ENCODE results near the gene MPO. TPM values are rescaled to one million over a fixed set of nuclear protein-coding genes. Genes with fewer than 3 reads are reported as not detected.

The MPO gene
- total RNA-seq, 1 experiment from 2014 or later = not detected

DNA sequence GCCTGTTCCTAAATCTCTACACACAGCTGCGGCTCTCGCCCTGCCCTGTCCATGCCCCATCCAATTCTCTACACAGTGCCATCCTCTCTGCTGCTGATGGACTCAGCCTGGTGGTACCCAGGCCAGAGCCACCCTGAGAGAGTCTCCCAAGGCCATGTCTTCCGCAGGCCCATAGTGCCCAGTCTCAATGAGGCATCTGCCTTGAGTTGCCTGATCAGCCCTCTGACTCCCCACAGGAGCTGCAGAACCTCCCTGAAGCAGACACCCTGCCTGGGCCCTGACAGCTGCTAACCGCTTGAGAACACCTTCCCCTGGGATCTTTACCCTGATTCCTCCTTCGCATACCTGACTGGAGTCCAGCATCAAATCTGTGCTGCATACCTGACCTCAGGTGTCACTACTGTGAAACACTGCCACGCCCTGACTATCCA is 34.6 kb upstream of the MPO start:
- ChIA-PET CTCF (interaction anchor here (1.3 to 7.6 kb wide), 3 partner anchors 11 to 133 kb away, joined by 3 to 124 read pairs (median 4); partner anchors contain the start of gene SUPT4H1), POLR2A (interaction anchor here (1.4 kb wide), 1 partner anchor 316 kb away, joined by 3 read pairs; no protein-coding TSS in a partner anchor), RAD21 (ENCODE audit: low non-redundant PET in 1 of 2, low total read pairs in 2 of 2, uncharacterized antibody in 2 of 2, unreplicated experiment in 2 of 2) (no interaction called here)
- Histone ChIP-seq H2AFZ (ENCODE audit: low read depth, low read length, poor library complexity, severe bottlenecking) (no peak overlapping the region), H3K9me2 (ENCODE audit: insufficient read depth) (no peaks in the 10 kb centered on the region), H3K4me3 (replicated peaks in 1 of 2; ENCODE audit: low read depth in 1 of 2, low read length in 2 of 2) (no peak overlapping the region), H3K27me3 (ENCODE audit: insufficient read depth, low read length) (no peaks in the 10 kb centered on the region), H3K4me2 (ENCODE audit: low read length) (peak overlapping the region; percentile 31), H3K27ac (ENCODE audit: low read depth, low read length) (no peak overlapping the region), H3K9me3 (ENCODE audit: control insufficient read depth in 1 of 2, insufficient read depth in 1 of 2, low read depth in 1 of 2, low read length in 2 of 2) (no peaks in the 10 kb centered on the region), H3K79me2 (ENCODE audit: insufficient read depth, low read length) (no peaks in the 10 kb centered on the region), H3K36me3 (ENCODE audit: control insufficient read depth in 1 of 2, insufficient read depth in 2 of 2, low read length in 2 of 2) (no peaks in the 10 kb centered on the region), H4K20me1 (ENCODE audit: insufficient read depth) (no peaks in the 10 kb centered on the region), H3K4me1 (ENCODE audit: control insufficient read depth in 1 of 2, insufficient read depth in 2 of 2, low read length in 2 of 2) (peaks cover 8 to 13% of the 10 kb centered on the region in 2 experiments; a peak in 3 of 4 replicates), H3K9ac (ENCODE audit: low read length) (no peak overlapping the region)
- DNase-seq (ENCODE audit: low read depth, low spot score) (no peak), ATAC-seq (no peak)
- BruUV-seq (replicated peaks) = no TSS peak
- intact Hi-C loops (cut with micrococcal nuclease) = loop anchor here (5.0 to 10.0 kb wide), 2 partner anchors 202 to 690 kb away; no protein-coding TSS in a partner anchor
- TF ChIP-seq, protein P1, sequence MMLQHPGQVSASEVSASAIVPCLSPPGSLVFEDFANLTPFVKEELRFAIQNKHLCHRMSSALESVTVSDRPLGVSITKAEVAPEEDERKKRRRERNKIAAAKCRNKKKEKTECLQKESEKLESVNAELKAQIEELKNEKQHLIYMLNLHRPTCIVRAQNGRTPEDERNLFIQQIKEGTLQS (IDR thresholded peaks at IDR 0.05) = no peak
- TF ChIP-seq POLR2AphosphoS5 (IDR thresholded peaks at IDR 0.05; ENCODE audit: low read depth, low read length) = no peak
- no peak for TF ChIP-seq SRF (IDR thresholded peaks at IDR 0.05; ENCODE audit: low read depth)
- TF ChIP-seq FOSL1 (IDR thresholded peaks at IDR 0.05; ENCODE audit: low read depth) = no peak
- no peak for TF ChIP-seq YY1 (IDR thresholded peaks at IDR 0.05; ENCODE audit: extremely low read depth, insufficient replicate concordance, low read depth, low read length)
- no peak for TF ChIP-seq CEBPB (IDR thresholded peaks at IDR 0.05; ENCODE audit: low read depth)
- TF ChIP-seq TCF7L2 (IDR thresholded peaks at IDR 0.05; ENCODE audit: borderline replicate concordance, extremely low read depth, insufficient read depth, insufficient read length) = no peak

DNA sequence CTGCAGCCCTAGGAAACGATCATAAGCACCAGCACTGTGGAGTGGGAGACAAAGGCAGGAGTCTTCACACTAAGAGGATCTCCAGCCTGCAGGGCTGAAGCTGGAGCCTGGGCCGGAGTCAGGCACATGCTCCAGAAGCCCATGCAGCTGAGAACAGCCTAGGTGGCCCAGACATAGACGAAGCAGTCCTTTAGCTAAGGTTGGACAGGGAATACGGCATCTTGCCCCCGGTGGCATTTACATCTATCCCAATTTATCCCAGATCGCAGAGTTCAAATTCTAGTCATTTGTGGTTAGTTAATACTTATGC is 33.9 kb upstream of the MPO start:
- Histone ChIP-seq H3K9me2 (ENCODE audit: insufficient read depth) (no peaks in the 10 kb centered on the region), H3K4me1 (ENCODE audit: control insufficient read depth in 1 of 2, insufficient read depth in 2 of 2, low read length in 2 of 2) (peaks cover 8 to 13% of the 10 kb centered on the region in 2 experiments; a peak in 3 of 4 replicates), H3K4me3 (replicated peaks in 1 of 2; ENCODE audit: low read depth in 1 of 2, low read length in 2 of 2) (no peak overlapping the region), H3K4me2 (ENCODE audit: low read length) (no peak overlapping the region), H3K27me3 (ENCODE audit: insufficient read depth, low read length) (no peaks in the 10 kb centered on the region), H3K27ac (ENCODE audit: low read depth, low read length) (no peak overlapping the region), H3K9me3 (ENCODE audit: control insufficient read depth in 1 of 2, insufficient read depth in 1 of 2, low read depth in 1 of 2, low read length in 2 of 2) (no peaks in the 10 kb centered on the region), H4K20me1 (ENCODE audit: insufficient read depth) (no peaks in the 10 kb centered on the region), H3K36me3 (ENCODE audit: control insufficient read depth in 1 of 2, insufficient read depth in 2 of 2, low read length in 2 of 2) (no peaks in the 10 kb centered on the region), H2AFZ (ENCODE audit: low read depth, low read length, poor library complexity, severe bottlenecking) (no peak overlapping the region), H3K79me2 (ENCODE audit: insufficient read depth, low read length) (no peaks in the 10 kb centered on the region), H3K9ac (ENCODE audit: low read length) (no peak overlapping the region)
- ChIA-PET RAD21 (ENCODE audit: low non-redundant PET in 1 of 2, low total read pairs in 2 of 2, uncharacterized antibody in 2 of 2, unreplicated experiment in 2 of 2) (no interaction called here), POLR2A (interaction anchor here (0.5 kb wide), 1 partner anchor 135 kb away, joined by 3 read pairs; no protein-coding TSS in a partner anchor), CTCF (interaction anchor here (1.5 to 7.6 kb wide), 2 partner anchors 10 to 133 kb away, joined by 3 to 124 read pairs; no protein-coding TSS in a partner anchor)
- ATAC-seq = no peak
- DNase-seq (ENCODE audit: low read depth, low spot score) = no peak
- no TSS peak for BruUV-seq (replicated peaks)
- intact Hi-C loops (cut with micrococcal nuclease) = loop anchor here (5.0 to 10.0 kb wide), 2 partner anchors 203 to 690 kb away; no protein-coding TSS in a partner anchor
- TF ChIP-seq SP1 (IDR thresholded peaks at IDR 0.05; ENCODE audit: low read depth) = no peak
- TF ChIP-seq EZH2phosphoT487 (IDR thresholded peaks at IDR 0.05; ENCODE audit: borderline replicate concordance) = no peak
- TF ChIP-seq POLR2AphosphoS5 (IDR thresholded peaks at IDR 0.05; ENCODE audit: low read depth, low read length) = no peak
- TF ChIP-seq, protein P2, sequence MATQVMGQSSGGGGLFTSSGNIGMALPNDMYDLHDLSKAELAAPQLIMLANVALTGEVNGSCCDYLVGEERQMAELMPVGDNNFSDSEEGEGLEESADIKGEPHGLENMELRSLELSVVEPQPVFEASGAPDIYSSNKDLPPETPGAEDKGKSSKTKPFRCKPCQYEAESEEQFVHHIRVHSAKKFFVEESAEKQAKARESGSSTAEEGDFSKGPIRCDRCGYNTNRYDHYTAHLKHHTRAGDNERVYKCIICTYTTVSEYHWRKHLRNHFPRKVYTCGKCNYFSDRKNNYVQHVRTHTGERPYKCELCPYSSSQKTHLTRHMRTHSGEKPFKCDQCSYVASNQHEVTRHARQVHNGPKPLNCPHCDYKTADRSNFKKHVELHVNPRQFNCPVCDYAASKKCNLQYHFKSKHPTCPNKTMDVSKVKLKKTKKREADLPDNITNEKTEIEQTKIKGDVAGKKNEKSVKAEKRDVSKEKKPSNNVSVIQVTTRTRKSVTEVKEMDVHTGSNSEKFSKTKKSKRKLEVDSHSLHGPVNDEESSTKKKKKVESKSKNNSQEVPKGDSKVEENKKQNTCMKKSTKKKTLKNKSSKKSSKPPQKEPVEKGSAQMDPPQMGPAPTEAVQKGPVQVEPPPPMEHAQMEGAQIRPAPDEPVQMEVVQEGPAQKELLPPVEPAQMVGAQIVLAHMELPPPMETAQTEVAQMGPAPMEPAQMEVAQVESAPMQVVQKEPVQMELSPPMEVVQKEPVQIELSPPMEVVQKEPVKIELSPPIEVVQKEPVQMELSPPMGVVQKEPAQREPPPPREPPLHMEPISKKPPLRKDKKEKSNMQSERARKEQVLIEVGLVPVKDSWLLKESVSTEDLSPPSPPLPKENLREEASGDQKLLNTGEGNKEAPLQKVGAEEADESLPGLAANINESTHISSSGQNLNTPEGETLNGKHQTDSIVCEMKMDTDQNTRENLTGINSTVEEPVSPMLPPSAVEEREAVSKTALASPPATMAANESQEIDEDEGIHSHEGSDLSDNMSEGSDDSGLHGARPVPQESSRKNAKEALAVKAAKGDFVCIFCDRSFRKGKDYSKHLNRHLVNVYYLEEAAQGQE (IDR thresholded peaks at IDR 0.05; ENCODE audit: low read depth) = no peak
- TF ChIP-seq, protein P1 (IDR thresholded peaks at IDR 0.05) = no peak
- no peak for TF ChIP-seq ZFX (IDR thresholded peaks at IDR 0.05)
- TF ChIP-seq, protein P3, sequence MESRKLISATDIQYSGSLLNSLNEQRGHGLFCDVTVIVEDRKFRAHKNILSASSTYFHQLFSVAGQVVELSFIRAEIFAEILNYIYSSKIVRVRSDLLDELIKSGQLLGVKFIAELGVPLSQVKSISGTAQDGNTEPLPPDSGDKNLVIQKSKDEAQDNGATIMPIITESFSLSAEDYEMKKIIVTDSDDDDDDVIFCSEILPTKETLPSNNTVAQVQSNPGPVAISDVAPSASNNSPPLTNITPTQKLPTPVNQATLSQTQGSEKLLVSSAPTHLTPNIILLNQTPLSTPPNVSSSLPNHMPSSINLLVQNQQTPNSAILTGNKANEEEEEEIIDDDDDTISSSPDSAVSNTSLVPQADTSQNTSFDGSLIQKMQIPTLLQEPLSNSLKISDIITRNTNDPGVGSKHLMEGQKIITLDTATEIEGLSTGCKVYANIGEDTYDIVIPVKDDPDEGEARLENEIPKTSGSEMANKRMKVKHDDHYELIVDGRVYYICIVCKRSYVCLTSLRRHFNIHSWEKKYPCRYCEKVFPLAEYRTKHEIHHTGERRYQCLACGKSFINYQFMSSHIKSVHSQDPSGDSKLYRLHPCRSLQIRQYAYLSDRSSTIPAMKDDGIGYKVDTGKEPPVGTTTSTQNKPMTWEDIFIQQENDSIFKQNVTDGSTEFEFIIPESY (IDR thresholded peaks at IDR 0.05; ENCODE audit: extremely low read depth, insufficient replicate concordance, low read length) = no peak
- no peak for TF ChIP-seq SIN3A (IDR thresholded peaks at IDR 0.05; ENCODE audit: low read depth)
- no peak for TF ChIP-seq FOSL1 (IDR thresholded peaks at IDR 0.05; ENCODE audit: low read depth)
- no peak for TF ChIP-seq EZH2 (IDR thresholded peaks at IDR 0.05)
